HepG2 (cell line): Measurements from ENCODE around the gene EEIG1. TPM values are rescaled to one million over a fixed set of nuclear protein-coding genes. Genes with fewer than 3 reads are reported as not detected.

Experiments
- ATAC-seq: fragments of 200-7000 bp; cut with Tn5 transposase; 3 replicates; pipeline ENCODE4 v1.9.1; 2020; ENCODE audit warnings: mild to moderate bottlenecking, moderate library complexity
- BruUV-seq: library from RNA; stranded (reverse); fragments of 400-500 nt; replicated peaks from 2 replicates; lab custom pipeline; 2021; lab: Mats Ljungman, UMichigan
- CTCF ChIA-PET: fragments of 300-600 bp; formaldehyde crosslinking; extraction: SDS; loops from one replicate; lab custom pipeline; 2021; ENCODE audit warnings: low total read pairs, inconsistent platforms, low intra/inter-chr PET ratio; lab: Yijun Ruan, JAX
- POLR2A ChIA-PET: fragments of 350-600 bp; sonication (Branson Sonifier 250); formaldehyde crosslinking; loops from one replicate; lab custom pipeline; 2020; ENCODE audit warnings: antibody characterized with exemption, inconsistent platforms; lab: Yijun Ruan, JAX
- DNase-seq: peaks from one replicate; pipeline ENCODE4 v3.0.0-alpha.2; 2015; ENCODE audit warnings: low spot score
- FAIRE-seq: peaks from 3 replicates; lab custom pipeline; 2011; peaks lifted over from hg19 to GRCh38; lab: Jason Lieb, UNC
- H2AFZ ChIP-seq: one replicate; pipeline ENCODE4 v1.6.1; 2011; ENCODE audit warnings: low read length, inconsistent platforms
- H3K27ac ChIP-seq: fragments of 300-600 bp; 3 replicates; pipeline ENCODE4 v1.8.0; 2011; ENCODE audit warnings: mixed run types, mild to moderate bottlenecking, mixed read lengths, low read length, inconsistent platforms; ENCODE audit not compliant: insufficient read depth; ENCODE audit errors: extremely low read length
- H3K27me3 ChIP-seq, 2 experiments: fragments of 200-600 bp in 1 of 2; 2 replicates in 1 of 2; 3 replicates in 1 of 2; pipeline versions ENCODE4 v1.6.0 to v1.8.0; 2011; ENCODE audit warnings: low read length in 2 of 2, mild to moderate bottlenecking in 2 of 2, moderate library complexity in 2 of 2, inconsistent platforms in 1 of 2; ENCODE audit not compliant: insufficient read depth in 2 of 2, control insufficient read depth in 1 of 2
- H3K36me3 ChIP-seq, 2 experiments: fragments of 200-600 bp in 1 of 2; replicated peaks in 1 of 2; 2 replicates in 1 of 2; 3 replicates in 1 of 2; pipeline versions ENCODE4 v1.5.1 to v1.8.0; 2011; ENCODE audit warnings: low read length in 2 of 2, inconsistent platforms in 1 of 2; ENCODE audit not compliant: insufficient read depth in 2 of 2, control insufficient read depth in 1 of 2
- H3K4me1 ChIP-seq: 2 replicates; pipeline ENCODE4 v1.5.1; 2012; ENCODE audit warnings: low read length, inconsistent platforms; ENCODE audit not compliant: insufficient read depth
- H3K4me2 ChIP-seq: 2 replicates; pipeline ENCODE4 v1.6.0; 2011; ENCODE audit warnings: low read depth, low read length, inconsistent platforms
- H3K4me3 ChIP-seq, 3 experiments: fragments of 200-600 bp in 1 of 3; sonication (generic), shearing (Covaris generic) in 1 of 3; replicated peaks in 1 of 3; 2 replicates each; pipeline ENCODE4 v1.5.1; 2011 to 2016; ENCODE audit warnings: low read length in 3 of 3, inconsistent platforms in 2 of 3, low read depth in 2 of 3, mild to moderate bottlenecking in 2 of 3, control low read depth in 1 of 3, mixed read lengths in 1 of 3; ENCODE audit not compliant: insufficient read depth in 1 of 3
- H3K79me2 ChIP-seq: one replicate; pipeline ENCODE4 v1.6.1; 2011; ENCODE audit warnings: low read length, inconsistent platforms; ENCODE audit not compliant: insufficient read depth
- H3K9ac ChIP-seq: 2 replicates; pipeline ENCODE4 v1.6.0; 2011; ENCODE audit warnings: mild to moderate bottlenecking, low read depth, low read length, inconsistent platforms; ENCODE audit not compliant: insufficient read depth
- H3K9me3 ChIP-seq: 2 replicates; pipeline ENCODE4 v1.5.1; 2012; ENCODE audit warnings: mild to moderate bottlenecking, low read length
- H4K20me1 ChIP-seq: 2 replicates; pipeline ENCODE4 v1.6.0; 2011; ENCODE audit warnings: inconsistent platforms, mild to moderate bottlenecking, low read length, moderate library complexity; ENCODE audit not compliant: insufficient read depth
- AGO2 ChIP-seq: fragments of 200-400 bp; formaldehyde crosslinking; optimal IDR thresholded peaks from 2 replicates; pipeline ENCODE3; 2017; ENCODE audit warnings: mild to moderate bottlenecking, low read depth, low read length, moderate library complexity
- CHD2 ChIP-seq: IDR thresholded peaks from 2 replicates; pipeline ENCODE4 v1.6.1; 2011; ENCODE audit warnings: low read depth, low read length, improper control_type of control experiment
- GATA4 ChIP-seq: sonication (generic); IDR thresholded peaks from 2 replicates; pipeline ENCODE4 v1.6.1; 2016; ENCODE audit warnings: antibody characterized with exemption, low read depth, borderline replicate concordance
- JUND ChIP-seq: sonication (generic); formaldehyde crosslinking; IDR thresholded peaks from 2 replicates; pipeline ENCODE4 v1.8.0; 2022; ENCODE audit warnings: mild to moderate bottlenecking, missing genetic modification reagents
- MTA1 ChIP-seq: sonication (generic); formaldehyde crosslinking; IDR thresholded peaks from 2 replicates; pipeline ENCODE4 v1.4.0; 2020; ENCODE audit warnings: missing genetic modification reagents, mild to moderate bottlenecking, borderline replicate concordance
- PITX1 ChIP-seq: sonication (generic); formaldehyde crosslinking; IDR thresholded peaks from 2 replicates; pipeline ENCODE4 v1.5.1; 2020; ENCODE audit warnings: mild to moderate bottlenecking, missing genetic modification reagents
- PRPF4 ChIP-seq: fragments of 200-400 bp; formaldehyde crosslinking; IDR thresholded peaks from 2 replicates; pipeline ENCODE4 v1.6.1; 2016; ENCODE audit warnings: low read length, low read depth; ENCODE audit not compliant: poor library complexity, severe bottlenecking
- RBFOX2 ChIP-seq: fragments of 200-400 bp; formaldehyde crosslinking; IDR thresholded peaks from 2 replicates; pipeline ENCODE4 v1.6.1; 2017; ENCODE audit warnings: low read depth, mild to moderate bottlenecking, low read length
- SAFB2 ChIP-seq: sonication (generic); formaldehyde crosslinking; IDR thresholded peaks from 2 replicates; pipeline ENCODE4 v1.5.1; 2020; ENCODE audit warnings: missing genetic modification reagents, low read depth, mild to moderate bottlenecking, borderline replicate concordance
- ZBTB38 ChIP-seq: sonication (generic); formaldehyde crosslinking; IDR thresholded peaks from 2 replicates; pipeline ENCODE4 v1.5.1; 2020; ENCODE audit warnings: mild to moderate bottlenecking, missing genetic modification reagents
- ZNF33A ChIP-seq: sonication (generic); formaldehyde crosslinking; IDR thresholded peaks from 2 replicates; pipeline ENCODE4 v1.5.1; 2020; ENCODE audit warnings: missing genetic modification reagents, mild to moderate bottlenecking, moderate library complexity, borderline replicate concordance
- ZNF616 ChIP-seq: sonication (generic); formaldehyde crosslinking; IDR thresholded peaks from 2 replicates; pipeline ENCODE4 v1.5.0; 2020; ENCODE audit warnings: low read depth, mild to moderate bottlenecking, missing genetic modification reagents
- WGBS: methylation state at CpG from one replicate; pipeline ENCODE4 v1.1.6; 2017; ENCODE audit warnings: low lambda C conversion rate; 5-methylcytosine and 5-hydroxymethylcytosine counted together
- in situ Hi-C: cut with HindIII; loops from 2 replicates; pipeline ENCODE4 v1.10.0; 2017; ENCODE audit warnings: low pct_unique_long_range_greater_than_20kb; ENCODE audit not compliant: extremely low pct_ligation_motif_present
- intact Hi-C: fragments of 100-400 bp; cut with micrococcal nuclease; formaldehyde crosslinking; loops from one replicate; pipeline ENCODE4 v1.10.0; 2022; ENCODE audit not compliant: unreplicated experiment
- polyA plus RNA-seq, 8 experiments: library from polyadenylated mRNA; depleted of rRNA in 3 of 8; stranded (reverse) in 7 of 8; unstranded in 1 of 8; fragments of >200 nt; fragmentation: Illumina TruSeq in 4 of 8; extraction: Trizol in 4 of 8; gene quantifications; 2 replicates each; pipeline versions ENCODE4 v1.2.1 to v1.2.3, GENCODE V29; 2011 to 2016; ENCODE audit warnings: low read depth in 4 of 8, missing spikeins in 1 of 8, mixed read lengths in 1 of 8; ENCODE audit not compliant: insufficient read depth in 1 of 8
- total RNA-seq, 5 experiments: library from RNA; depleted of rRNA; stranded (reverse); fragments of >200 nt; fragmentation: Illumina TruSeq; extraction: Trizol; gene quantifications; 2 replicates each; pipeline ENCODE4 v1.2.3, GENCODE V29; 2016; ENCODE audit warnings: low read depth in 1 of 5
- TF ChIP-seq, protein P1 (sequence below): conservative IDR thresholded peaks from 2 replicates; pipeline ENCODE4 v1.6.1; 2018; ENCODE audit warnings: missing genetic modification reagents

The EEIG1 gene
- total and polyA plus RNA-seq, 2 of the 13 experiments (the other 11 are each of a cell fraction or from before 2014, with no cell fraction given): 16.6 to 25.2 TPM

DNA sequence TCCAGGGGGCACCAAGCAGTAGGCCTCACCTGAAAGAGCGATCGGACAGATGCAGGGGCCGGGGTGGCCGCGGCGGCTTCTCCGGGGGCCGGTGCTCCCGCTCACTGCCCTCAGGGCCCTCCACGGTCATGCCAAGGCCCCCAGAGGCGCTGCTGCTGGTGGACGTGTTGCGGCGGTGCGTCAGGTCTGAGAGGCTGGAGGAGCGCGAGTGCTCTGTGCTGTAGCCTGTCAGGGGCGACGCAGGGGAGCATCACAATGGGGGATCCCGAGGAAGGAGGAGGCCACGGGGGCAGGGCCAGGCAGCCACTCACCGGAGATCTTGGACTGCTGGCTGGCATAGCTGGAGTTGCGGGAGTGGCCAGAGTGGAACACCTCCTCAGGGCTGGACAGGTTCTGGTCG, 35.5 kb downstream of the EEIG1 start:
- peaks cover 43% of the 10 kb centered on the region for H3K79me2 ChIP-seq
- intact Hi-C loops (loop anchor here (10.0 kb wide), 1 partner anchor 169 kb away; no protein-coding TSS in a partner anchor), in situ Hi-C loops (no loop called here)
- H3K27ac ChIP-seq: no peak overlapping the region
- H3K9ac ChIP-seq: no peak overlapping the region
- ChIA-PET POLR2A (no interaction called here), CTCF (interaction anchor here (1.7 kb wide), 1 partner anchor 10 kb away, joined by 7 read pairs; no protein-coding TSS in a partner anchor)
- ATAC-seq: no peak
- TF ChIP-seq CHD2 (no peak), ZNF616 (no peak), AGO2 (peak; percentile 80), RBFOX2 (peak; percentile 67), GATA4 (no peak), SAFB2 (CRISPR knock-in tag) (no peak)
- peaks cover 65% of the 10 kb centered on the region for H3K4me1 ChIP-seq
- H2AFZ ChIP-seq: no peak overlapping the region
- H4K20me1 ChIP-seq: peaks cover 7% of the 10 kb centered on the region
- FAIRE-seq: no peak
- peaks cover 21 to 58% of the 10 kb centered on the region in 2 experiments; a peak in 4 of 5 replicates for H3K36me3 ChIP-seq
- no peaks in the 10 kb centered on the region; a peak in 1 of 5 replicates for H3K27me3 ChIP-seq
- H3K4me2 ChIP-seq: no peak overlapping the region
- BruUV-seq: no TSS peak
- no peak overlapping the region for H3K4me3 ChIP-seq
- DNase-seq: no peak
- WGBS: 100% methylated on average over 14 of the region's 24 CpGs
- no peaks in the 10 kb centered on the region for H3K9me3 ChIP-seq

- ChIA-PET POLR2A (no interaction called here), CTCF (interaction anchor here (1.7 to 2.9 kb wide), 2 partner anchors 11 to 91 kb away, joined by 7 to 28 read pairs; no protein-coding TSS in a partner anchor)
- Histone ChIP-seq H4K20me1 (peaks cover 7% of the 10 kb centered on the region), H3K4me3 (no peak overlapping the region), H3K36me3 (peaks cover 21 to 58% of the 10 kb centered on the region in 2 experiments; a peak in 4 of 5 replicates), H3K79me2 (peaks cover 36% of the 10 kb centered on the region), H3K9me3 (no peaks in the 10 kb centered on the region), H2AFZ (no peak overlapping the region), H3K4me2 (no peak overlapping the region), H3K4me1 (peaks cover 59% of the 10 kb centered on the region), H3K9ac (no peak overlapping the region), H3K27me3 (no peaks in the 10 kb centered on the region; a peak in 1 of 5 replicates), H3K27ac (no peak overlapping the region)
- ATAC-seq: no peak
- no TSS peak for BruUV-seq
- 95% methylated on average over 17 of the region's 38 CpGs for WGBS
- no peak for FAIRE-seq
- intact Hi-C loops (loop anchor here (5.0 to 10.0 kb wide), 2 partner anchors 33 to 170 kb away; no protein-coding TSS in a partner anchor), in situ Hi-C loops (no loop called here)
- no peak for DNase-seq
- TF ChIP-seq ZNF33A (CRISPR knock-in tag) (no peak), PITX1 (no peak), JUND (CRISPR knock-in tag) (no peak), MTA1 (CRISPR knock-in tag) (no peak), ZBTB38 (peak; percentile 69), PRPF4 (peak; percentile 81)
- TF ChIP-seq, protein P1, sequence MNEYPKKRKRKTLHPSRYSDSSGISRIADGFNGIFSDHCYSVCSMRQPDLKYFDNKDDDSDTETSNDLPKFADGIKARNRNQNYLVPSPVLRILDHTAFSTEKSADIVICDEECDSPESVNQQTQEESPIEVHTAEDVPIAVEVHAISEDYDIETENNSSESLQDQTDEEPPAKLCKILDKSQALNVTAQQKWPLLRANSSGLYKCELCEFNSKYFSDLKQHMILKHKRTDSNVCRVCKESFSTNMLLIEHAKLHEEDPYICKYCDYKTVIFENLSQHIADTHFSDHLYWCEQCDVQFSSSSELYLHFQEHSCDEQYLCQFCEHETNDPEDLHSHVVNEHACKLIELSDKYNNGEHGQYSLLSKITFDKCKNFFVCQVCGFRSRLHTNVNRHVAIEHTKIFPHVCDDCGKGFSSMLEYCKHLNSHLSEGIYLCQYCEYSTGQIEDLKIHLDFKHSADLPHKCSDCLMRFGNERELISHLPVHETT: no peak
Measured at GRCh38 chr9:127944586-127945218, 36.1 kb downstream of the EEIG1 start.
